SK-N-SH (cell line): ENCODE data around the gene IGLON5.

Experiments
- CHD2 ChIP-seq: fragments of 150-350 bp; IDR thresholded peaks from 2 replicates; pipeline ENCODE4 v1.6.1; 2018; ENCODE audit warnings: low read length; ENCODE audit not compliant: partially characterized antibody
- CTCF ChIP-seq: fragments of 200-600 bp; sonication (generic); IDR thresholded peaks from 2 replicates; pipeline ENCODE4 v1.6.1; 2017; ENCODE audit warnings: antibody characterized with exemption, mild to moderate bottlenecking, moderate library complexity
- EP300 ChIP-seq, 2 experiments: IDR thresholded peaks; 2 replicates each; pipeline versions ENCODE4 v1.4.0 to v1.6.1; 2012; ENCODE audit warnings: borderline replicate concordance in 1 of 2, low read depth in 1 of 2, low read length in 1 of 2
- FOXJ3 ChIP-seq: sonication (generic); formaldehyde crosslinking; IDR thresholded peaks from 2 replicates; pipeline ENCODE4 v1.5.1; 2020; ENCODE audit warnings: mild to moderate bottlenecking, missing genetic modification reagents
- GABPA ChIP-seq: IDR thresholded peaks from 2 replicates; pipeline ENCODE4 v1.4.0; 2012; ENCODE audit warnings: low read depth, mild to moderate bottlenecking
- MEF2A ChIP-seq: IDR thresholded peaks from 2 replicates; pipeline ENCODE4 v1.4.0; 2012; ENCODE audit warnings: low read depth, borderline replicate concordance
- NRF1 ChIP-seq: IDR thresholded peaks from 2 replicates; pipeline ENCODE4 v1.6.1; 2012; ENCODE audit warnings: low read depth, mild to moderate bottlenecking, low read length
- REST ChIP-seq: IDR thresholded peaks from 2 replicates; pipeline ENCODE4 v1.6.1; 2012; ENCODE audit warnings: mild to moderate bottlenecking, low read depth, low read length, moderate library complexity
- RFX5 ChIP-seq: IDR thresholded peaks from 2 replicates; pipeline ENCODE4 v1.6.1; 2012; ENCODE audit warnings: mild to moderate bottlenecking, improper control_type of control experiment, low read length
- TAF1 ChIP-seq: IDR thresholded peaks from 2 replicates; pipeline ENCODE4 v1.6.1; 2012; ENCODE audit warnings: low read depth, mild to moderate bottlenecking, low read length, moderate library complexity, borderline replicate concordance
- YY1 ChIP-seq: IDR thresholded peaks from 2 replicates; pipeline ENCODE4 v1.4.0; 2012; ENCODE audit warnings: low read depth, mild to moderate bottlenecking
- TF ChIP-seq, protein P1 (sequence below): IDR thresholded peaks from 2 replicates; pipeline ENCODE4; 2012
- TF ChIP-seq, protein P2 (sequence below): IDR thresholded peaks from 2 replicates; pipeline ENCODE4 v1.4.0; 2012; ENCODE audit warnings: low read depth, borderline replicate concordance

- TF ChIP-seq CTCF (no peak), EP300 (IDR thresholded peaks at IDR 0.05; ENCODE audit: borderline replicate concordance in 1 of 2, low read depth in 1 of 2, low read length in 1 of 2) (no peak), RFX5 (no peak), CHD2 (no peak), NRF1 (no peak), FOXJ3 (CRISPR knock-in tag) (no peak), MEF2A (no peak), YY1 (no peak), GABPA (no peak), REST (no peak), TAF1 (no peak)
- TF ChIP-seq, protein P1, sequence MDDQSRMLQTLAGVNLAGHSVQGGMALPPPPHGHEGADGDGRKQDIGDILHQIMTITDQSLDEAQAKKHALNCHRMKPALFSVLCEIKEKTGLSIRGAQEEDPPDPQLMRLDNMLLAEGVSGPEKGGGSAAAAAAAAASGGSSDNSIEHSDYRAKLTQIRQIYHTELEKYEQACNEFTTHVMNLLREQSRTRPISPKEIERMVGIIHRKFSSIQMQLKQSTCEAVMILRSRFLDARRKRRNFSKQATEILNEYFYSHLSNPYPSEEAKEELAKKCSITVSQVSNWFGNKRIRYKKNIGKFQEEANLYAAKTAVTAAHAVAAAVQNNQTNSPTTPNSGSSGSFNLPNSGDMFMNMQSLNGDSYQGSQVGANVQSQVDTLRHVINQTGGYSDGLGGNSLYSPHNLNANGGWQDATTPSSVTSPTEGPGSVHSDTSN: no peak
- TF ChIP-seq, protein P2, sequence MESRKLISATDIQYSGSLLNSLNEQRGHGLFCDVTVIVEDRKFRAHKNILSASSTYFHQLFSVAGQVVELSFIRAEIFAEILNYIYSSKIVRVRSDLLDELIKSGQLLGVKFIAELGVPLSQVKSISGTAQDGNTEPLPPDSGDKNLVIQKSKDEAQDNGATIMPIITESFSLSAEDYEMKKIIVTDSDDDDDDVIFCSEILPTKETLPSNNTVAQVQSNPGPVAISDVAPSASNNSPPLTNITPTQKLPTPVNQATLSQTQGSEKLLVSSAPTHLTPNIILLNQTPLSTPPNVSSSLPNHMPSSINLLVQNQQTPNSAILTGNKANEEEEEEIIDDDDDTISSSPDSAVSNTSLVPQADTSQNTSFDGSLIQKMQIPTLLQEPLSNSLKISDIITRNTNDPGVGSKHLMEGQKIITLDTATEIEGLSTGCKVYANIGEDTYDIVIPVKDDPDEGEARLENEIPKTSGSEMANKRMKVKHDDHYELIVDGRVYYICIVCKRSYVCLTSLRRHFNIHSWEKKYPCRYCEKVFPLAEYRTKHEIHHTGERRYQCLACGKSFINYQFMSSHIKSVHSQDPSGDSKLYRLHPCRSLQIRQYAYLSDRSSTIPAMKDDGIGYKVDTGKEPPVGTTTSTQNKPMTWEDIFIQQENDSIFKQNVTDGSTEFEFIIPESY: no peak
Observed at GRCh38 chr19:51330366-51330765, 18.9 kb downstream of the IGLON5 start.
